HG02571 (cell line): Measurements from ENCODE around the gene SWAP70.
"Not testable (repeated sequence)": the region's sequence is repeated elsewhere in the genome, so short reads cannot be mapped to it uniquely, and the experiment has no call there.

ENCODE experiments used
- ATAC-seq: cut with Tn5 transposase; IDR thresholded peaks from one replicate; pipeline ENCODE4 v1.9.1; 2021; ENCODE audit warnings: mild to moderate bottlenecking, moderate library complexity; ENCODE audit not compliant: unreplicated experiment

The SWAP70 gene

GRCh38 chr11:9719566-9720289 is 55.9 kb downstream of the SWAP70 start:
- ATAC-seq = no peak

DNA sequence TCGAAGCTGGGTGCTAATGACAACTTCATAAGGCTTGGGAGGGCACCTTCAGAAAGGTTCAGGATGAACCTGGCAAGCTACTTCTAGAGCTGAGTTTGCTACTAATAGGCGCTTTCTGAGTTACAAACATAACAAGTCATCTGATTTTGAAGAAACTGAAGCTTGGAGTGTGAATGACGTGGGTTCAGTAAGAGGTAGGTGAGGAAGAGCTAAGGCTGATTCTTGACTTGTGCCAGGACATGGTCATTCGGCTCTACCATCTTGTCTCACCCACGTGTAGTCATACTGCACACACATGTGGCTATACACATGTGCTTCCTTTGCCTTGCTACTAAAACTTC is 56.4 kb downstream of the SWAP70 start:
- no peak for ATAC-seq

DNA sequence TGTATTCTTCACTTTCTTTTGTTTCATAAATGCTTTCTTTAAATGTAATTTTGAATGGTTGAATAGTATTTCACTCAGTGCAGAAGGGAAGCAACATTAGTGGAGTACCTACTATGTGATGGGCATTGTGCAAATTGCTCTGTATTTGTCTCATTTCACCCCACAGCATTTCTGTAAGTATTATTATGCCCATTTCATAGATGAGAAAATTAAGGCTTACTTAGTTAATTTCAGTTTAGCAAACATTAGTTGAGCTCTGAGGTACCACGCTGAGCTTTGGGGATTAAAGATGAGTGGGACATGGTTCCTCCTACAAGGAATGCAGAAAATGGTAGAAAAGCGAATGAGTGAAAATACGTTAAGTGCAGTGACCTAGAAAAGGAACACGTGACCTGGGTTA is 58.1 kb downstream of the SWAP70 start:
- no peak for ATAC-seq

- no peak for ATAC-seq
Observed at GRCh38 chr11:9722893-9723292, 59.0 kb downstream of the SWAP70 start.

- ATAC-seq = no peak
Observed at GRCh38 chr11:9726321-9727022, 62.6 kb downstream of the SWAP70 start.

DNA sequence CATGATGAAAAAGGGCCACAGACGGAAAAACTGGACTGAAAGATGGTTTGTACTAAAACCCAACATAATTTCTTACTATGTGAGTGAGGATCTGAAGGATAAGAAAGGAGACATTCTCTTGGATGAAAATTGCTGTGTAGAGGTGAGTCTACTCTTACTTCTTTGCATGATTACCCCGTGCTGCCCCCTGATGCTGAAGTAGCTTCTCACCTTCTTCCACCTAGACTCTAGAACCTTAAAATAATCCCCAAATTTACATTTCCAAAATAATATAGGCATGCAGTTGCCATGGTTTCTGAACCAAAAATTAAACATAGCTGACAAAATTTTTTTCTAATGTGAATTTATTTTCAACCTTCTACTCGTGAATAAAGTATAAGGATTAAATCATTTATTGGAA is 64.2 kb downstream of the SWAP70 start:
- ATAC-seq = no peak

DNA sequence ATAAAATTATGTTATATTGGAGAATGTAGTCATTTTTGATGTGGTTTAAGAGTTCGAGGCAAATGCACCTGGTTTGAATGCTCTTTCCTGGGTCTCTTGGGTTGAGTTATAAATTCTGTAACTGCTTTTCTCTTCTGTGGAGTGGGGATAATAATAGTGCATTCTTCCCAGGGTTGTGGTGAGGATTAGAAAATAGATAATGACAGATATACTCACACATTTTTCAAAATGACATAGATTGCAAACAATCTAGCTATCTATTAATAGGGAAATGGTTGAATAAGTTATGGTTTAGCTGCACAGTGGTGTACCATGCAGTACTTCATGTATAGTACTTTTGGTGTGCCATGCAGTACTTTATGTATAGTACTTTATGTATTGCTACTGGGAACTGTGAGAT is 67.4 kb downstream of the SWAP70 start:
- ATAC-seq = no peak

DNA sequence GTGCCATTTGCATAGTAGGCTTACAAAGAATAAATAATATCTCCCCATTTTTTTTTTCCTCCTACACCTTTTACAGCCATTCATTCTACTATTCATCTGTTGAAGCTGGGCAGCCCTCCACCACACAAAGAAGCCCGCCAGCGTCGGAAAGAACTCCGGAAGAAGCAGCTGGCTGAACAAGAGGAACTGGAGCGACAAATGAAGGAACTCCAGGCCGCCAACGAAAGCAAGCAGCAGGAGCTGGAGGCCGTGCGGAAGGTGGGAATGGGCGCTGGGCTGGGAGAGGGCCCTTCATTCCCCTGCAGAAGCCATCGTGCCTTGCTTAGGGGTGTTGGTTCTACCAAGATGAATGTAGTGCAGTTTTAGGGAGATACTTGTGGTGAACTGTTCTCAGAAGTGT is 68.6 kb downstream of the SWAP70 start:
- ATAC-seq = no peak

DNA sequence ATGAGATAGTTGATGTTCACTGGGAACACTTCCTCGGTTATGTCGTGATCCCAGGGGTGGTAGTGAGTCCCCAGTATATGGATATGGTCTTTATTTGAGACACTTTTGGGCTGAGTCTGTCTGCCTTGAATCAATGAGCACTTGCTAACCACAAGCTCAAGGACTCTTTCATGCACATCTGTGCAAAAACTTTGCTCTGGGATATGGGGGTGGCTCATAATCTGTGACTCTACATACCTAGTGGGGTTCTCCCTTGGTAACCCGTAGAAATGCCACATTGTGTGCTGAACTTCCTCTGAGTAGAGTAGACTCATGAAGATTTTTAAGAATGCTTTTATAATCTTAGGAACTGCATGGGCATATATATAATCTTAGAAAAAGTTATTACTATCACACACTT is 69.3 kb downstream of the SWAP70 start:
- ATAC-seq = no peak

DNA sequence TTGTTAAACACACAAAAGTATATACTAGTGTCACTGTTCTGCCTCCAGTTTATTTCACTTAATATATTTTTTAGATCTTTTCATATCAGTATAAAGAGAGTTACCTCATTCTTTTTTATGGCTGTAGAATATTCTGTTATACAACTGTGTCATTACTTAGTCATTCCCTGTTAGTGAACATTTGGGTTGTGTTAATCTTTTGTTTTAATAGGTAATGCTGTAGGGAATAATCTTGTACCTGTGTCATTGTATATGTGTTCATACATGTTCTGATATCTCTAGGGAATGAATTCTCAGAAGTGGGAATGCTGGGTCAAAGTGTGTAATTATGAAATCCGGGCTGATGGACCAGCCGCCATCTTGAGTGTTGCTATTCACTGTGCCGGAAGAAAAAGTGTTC is 71.4 kb downstream of the SWAP70 start:
- no peak for ATAC-seq

DNA sequence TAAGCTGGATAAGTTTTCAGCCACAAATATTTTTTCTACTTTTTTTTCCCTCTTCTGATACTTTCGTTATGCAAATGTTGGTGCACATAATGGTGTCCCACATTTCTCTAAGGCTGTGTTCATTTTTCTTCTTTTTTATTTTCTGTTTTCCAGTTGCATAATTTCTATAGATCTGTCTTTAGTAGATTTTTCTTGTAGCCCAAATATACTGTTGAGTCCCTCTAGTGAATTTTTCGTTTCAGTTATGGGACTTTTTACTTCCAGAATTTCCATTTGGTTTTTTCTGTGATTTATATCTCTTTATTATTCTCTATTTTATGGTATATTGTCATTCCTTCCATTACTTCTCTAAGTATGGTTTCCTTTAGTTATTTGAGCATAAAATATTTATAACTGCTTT is 72.0 kb downstream of the SWAP70 start:
- no peak for ATAC-seq

DNA sequence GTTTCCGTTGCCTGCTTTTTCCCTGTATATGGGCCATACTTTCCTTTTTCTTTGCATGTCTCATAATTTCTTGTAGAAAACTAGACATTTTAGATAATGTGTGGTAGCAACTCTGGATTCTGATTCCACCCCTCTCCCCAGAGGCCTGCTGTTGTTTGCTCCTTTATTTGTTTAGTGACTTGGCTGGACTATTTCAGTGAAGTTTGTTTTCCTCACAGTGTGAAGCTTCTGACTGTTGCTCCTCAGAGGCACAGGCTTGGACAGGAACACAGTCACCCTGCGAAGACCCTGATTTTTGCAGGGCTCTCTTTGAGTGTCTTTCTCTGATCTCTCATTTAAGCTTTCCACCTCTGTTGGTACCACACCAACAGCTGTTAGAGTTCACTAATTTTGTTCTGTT is 72.5 kb downstream of the SWAP70 start:
- no peak for ATAC-seq

GRCh38 chr11:9738116-9738515 is 74.2 kb downstream of the SWAP70 start:
- no peak for ATAC-seq

DNA sequence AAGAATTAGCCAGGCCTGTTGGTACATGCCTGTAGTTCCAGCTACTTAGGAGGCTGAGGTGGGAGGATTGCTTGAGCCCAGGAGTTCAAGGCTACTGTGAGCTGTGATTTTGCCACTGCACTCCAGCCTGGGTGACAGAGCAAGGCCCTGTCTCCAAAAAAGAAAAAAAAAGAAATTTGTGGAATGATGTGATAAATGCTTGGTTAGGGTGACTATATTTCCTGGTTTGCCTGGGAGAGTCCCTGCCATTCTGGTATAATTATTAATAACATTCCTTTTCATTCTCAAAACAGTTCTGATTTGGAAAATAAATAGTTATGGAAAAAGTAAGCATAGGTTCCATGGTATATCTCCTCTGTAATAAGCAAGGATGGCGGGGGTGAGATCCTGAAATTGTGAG is 74.8 kb downstream of the SWAP70 start:
- no peak for ATAC-seq

DNA sequence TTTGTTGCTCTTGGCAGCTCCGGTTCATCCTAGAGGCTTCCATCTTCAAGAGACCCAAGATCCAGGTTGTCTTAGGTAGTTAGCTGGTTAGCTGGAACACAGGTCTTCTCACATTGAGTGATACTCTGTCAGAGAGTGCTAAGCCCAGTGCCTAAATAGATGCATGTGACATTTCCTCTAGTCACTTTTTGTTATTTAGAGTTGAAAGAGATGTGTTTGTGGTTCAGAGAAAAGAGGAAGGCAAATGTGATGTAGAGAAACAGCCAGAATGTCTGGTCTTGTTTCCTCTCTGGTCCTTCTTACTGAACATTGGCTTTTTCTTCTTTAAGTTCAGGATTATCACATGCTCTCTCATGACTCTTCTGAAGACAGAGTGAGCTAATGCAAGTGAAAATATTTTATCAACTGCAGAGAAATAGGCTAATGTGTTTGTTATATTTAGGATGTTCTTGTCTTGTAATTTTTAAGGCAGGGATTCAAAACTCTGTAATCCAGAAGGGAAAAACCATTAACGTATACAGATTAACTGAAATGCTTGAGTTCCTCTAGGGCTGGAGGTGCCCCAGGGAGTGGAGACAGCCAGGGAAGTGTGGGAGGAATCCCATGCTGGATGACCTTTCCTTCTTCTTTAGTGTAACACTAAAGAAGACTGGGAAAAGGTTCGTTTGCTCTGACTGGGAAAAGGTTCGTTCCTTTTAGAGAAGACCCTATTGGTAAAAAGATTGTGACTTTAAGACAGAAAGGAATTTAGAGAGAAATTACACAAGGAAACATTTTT is 75.4 kb downstream of the SWAP70 start:
- no peak for ATAC-seq

- ATAC-seq = no peak
Observed at GRCh38 chr11:9740202-9740883, 76.5 kb downstream of the SWAP70 start.

GRCh38 chr11:9741260-9741659 is 77.4 kb downstream of the SWAP70 start:
- no peak for ATAC-seq

- not testable (repeated sequence) for ATAC-seq
Observed at GRCh38 chr11:9743512-9743911, 79.6 kb downstream of the SWAP70 start.

DNA sequence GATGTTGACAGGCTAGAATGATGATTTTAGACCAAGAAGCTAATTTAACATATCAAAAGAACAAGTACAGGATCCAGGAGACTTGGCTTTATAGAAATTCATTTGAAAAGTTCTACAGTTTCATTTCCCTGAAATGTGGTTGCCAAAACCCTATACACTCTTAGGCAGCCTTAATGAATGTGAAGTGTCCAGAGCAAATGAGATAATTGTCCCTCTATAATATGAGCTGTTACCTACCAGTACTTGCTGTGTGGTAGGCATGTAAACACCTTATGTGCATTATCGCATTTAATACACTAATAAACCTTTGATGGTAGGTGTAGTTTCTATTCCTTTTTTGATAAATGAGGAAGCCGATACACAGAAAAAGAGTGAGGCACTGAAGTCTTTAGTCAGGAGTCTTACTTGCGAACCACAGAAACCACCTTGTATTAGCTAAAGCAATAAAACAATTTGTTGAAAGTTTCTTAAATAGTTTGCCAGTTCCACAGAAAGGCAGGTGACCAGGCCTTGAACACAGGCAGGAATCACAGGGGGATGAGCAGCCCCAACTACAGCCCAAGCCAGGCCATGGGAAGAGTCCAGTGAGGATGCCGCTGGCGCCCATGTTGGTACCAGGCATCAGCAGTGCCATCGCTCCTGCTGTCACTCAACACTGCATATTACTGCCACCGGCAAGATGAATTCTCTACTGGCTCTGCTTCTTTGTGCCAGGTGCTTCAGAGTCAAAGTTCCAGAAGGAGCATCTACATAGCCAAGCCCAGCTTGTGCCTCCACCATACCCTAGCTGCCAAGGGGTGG is 81.7 kb downstream of the SWAP70 start:
- ATAC-seq = no peak

DNA sequence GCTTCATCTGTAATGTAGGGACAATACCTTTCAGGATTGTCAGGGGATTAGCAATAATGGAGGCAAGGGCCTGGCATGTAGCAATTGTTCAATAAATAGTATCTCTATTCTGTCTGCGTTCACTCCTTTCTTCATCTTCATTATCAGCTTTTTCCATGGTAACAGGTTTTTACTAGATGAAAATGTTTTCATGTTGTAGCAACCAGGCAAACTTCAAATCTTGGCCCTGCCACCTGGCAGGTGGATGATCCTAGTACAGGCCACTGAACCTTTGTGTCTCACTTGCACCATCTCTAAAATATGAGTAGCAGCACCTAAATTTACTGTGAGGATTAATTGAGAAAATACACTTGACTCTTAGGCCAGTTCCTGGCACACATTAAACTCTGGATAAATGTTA is 83.4 kb downstream of the SWAP70 start:
- ATAC-seq = no peak

- ATAC-seq = no peak
Observed at GRCh38 chr11:9747828-9748227, 84.0 kb downstream of the SWAP70 start.
